Neural cell (in vitro differentiated cells): ENCODE results near the gene RPL10A.

Source experiments
- CTCF ChIP-seq: fragments of 450-650 bp; IDR thresholded peaks from 2 replicates; pipeline ENCODE4 v1.5.1; 2014; ENCODE audit warnings: antibody characterized with exemption, mild to moderate bottlenecking, moderate library complexity; ENCODE audit not compliant: poor library complexity, severe bottlenecking
- EP300 ChIP-seq: fragments of 450-650 bp; conservative IDR thresholded peaks from 2 replicates; pipeline ENCODE4 v1.6.1; 2014; ENCODE audit warnings: antibody characterized with exemption, mild to moderate bottlenecking, moderate library complexity; ENCODE audit not compliant: poor library complexity, severe bottlenecking
- EZH2 ChIP-seq: fragments of 200-600, 300-800 bp; shearing (Covaris generic), sonication (generic); IDR thresholded peaks from 2 replicates; pipeline ENCODE4 v1.6.1; 2014; ENCODE audit warnings: antibody characterized with exemption, low read length, borderline replicate concordance, mild to moderate bottlenecking; ENCODE audit not compliant: insufficient read depth, poor library complexity, severe bottlenecking
- RAD21 ChIP-seq: fragments of 450-650 bp; conservative IDR thresholded peaks from 2 replicates; pipeline ENCODE4 v1.6.1; 2014; ENCODE audit warnings: antibody characterized with exemption, mild to moderate bottlenecking, moderate library complexity

DNA sequence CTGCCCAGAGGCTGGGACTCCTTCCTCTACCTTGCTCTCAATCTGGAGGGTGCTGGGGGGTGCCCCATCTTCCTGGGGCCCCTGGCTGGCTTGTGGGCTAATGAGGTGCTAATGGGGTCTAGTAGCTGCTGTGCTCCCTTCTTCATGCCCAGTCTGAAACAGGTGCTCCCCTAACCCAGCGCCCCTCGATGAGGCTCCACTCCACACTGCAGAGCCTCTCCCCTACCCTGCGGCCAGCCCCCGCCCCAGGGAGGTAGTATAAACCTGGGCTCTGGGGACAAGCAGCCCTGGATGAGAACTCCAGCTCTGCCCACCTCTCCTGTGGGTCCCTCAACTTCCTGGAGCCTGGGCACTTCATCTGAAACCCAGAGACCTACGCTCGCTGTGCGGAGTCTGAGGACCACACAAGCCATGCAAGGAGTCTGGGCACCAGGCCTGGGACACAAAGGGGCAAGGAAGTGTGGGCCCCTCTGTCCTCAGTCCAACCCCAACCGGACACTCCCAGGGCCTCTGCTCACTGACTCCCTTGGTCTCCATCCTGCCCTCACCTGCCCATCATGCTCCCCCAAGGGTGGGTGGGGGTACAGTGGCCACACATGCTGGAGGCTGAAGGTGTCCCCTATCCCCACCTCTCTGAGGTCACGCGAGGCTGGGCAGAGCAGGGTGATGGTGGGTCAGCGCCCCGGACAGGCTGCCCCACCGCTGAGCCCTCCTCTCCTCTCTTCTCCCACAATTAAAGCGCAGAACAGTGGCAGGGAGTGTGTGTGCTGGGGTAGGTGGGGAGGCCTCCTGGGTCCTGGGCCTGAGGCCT is 6.1 kb downstream of the RPL10A start:
- TF ChIP-seq CTCF (no peak), RAD21 (no peak), EP300 (no peak), EZH2 (no peak)
